ENCODE measurements around the gene CRISP1. TPM values are rescaled to one million over a fixed set of nuclear protein-coding genes. Genes with fewer than 3 reads are reported as not detected.
"Not testable (repeated sequence)": the region's sequence is repeated elsewhere in the genome, so short reads cannot be mapped to it uniquely, and the experiment has no call there.

CRISP1 gene
- total RNA-seq, 1 donor from 2014 or later, result not detected

GRCh38 chr6:49813248-49813647, 53.1 kb downstream of the CRISP1 start:
- no peaks in the 10 kb centered on the region for H3K27me3 ChIP-seq (ENCODE audit: control insufficient read depth, insufficient read depth, low read length)
- H3K4me3 ChIP-seq (ENCODE audit: low read depth, low read length), result no peak overlapping the region
- FAIRE-seq (no peak), DNase-seq (ENCODE audit: low read depth) (no peak)
- no peaks in the 10 kb centered on the region for H3K36me3 ChIP-seq (ENCODE audit: control insufficient read depth, insufficient read depth, low read length)
- TF ChIP-seq CTCF (IDR thresholded peaks at IDR 0.05; ENCODE audit: insufficient read depth, low read length, severe bottlenecking), result no peak

- no peak for DNase-seq (ENCODE audit: low read depth)
- no peak for TF ChIP-seq CTCF (IDR thresholded peaks at IDR 0.05; ENCODE audit: insufficient read depth, low read length, severe bottlenecking)
- H3K27me3 ChIP-seq (ENCODE audit: control insufficient read depth, insufficient read depth, low read length), result no peaks in the 10 kb centered on the region
- no peaks in the 10 kb centered on the region for H3K36me3 ChIP-seq (ENCODE audit: control insufficient read depth, insufficient read depth, low read length)
- FAIRE-seq, result no peak
- no peak overlapping the region for H3K4me3 ChIP-seq (ENCODE audit: low read depth, low read length)
Measured at GRCh38 chr6:49806145-49806544, 60.2 kb downstream of the CRISP1 start.

- Histone ChIP-seq H3K27me3 (ENCODE audit: control insufficient read depth, insufficient read depth, low read length) (no peaks in the 10 kb centered on the region), H3K36me3 (ENCODE audit: control insufficient read depth, insufficient read depth, low read length) (no peaks in the 10 kb centered on the region), H3K4me3 (ENCODE audit: low read depth, low read length) (no peak overlapping the region)
- TF ChIP-seq CTCF (IDR thresholded peaks at IDR 0.05; ENCODE audit: insufficient read depth, low read length, severe bottlenecking), result no peak
- FAIRE-seq, result no peak
- DNase-seq (ENCODE audit: low read depth), result no peak
Measured at GRCh38 chr6:49805246-49805645, 61.1 kb downstream of the CRISP1 start.

GRCh38 chr6:49801525-49801924, 64.8 kb downstream of the CRISP1 start:
- H3K4me3 ChIP-seq (ENCODE audit: low read depth, low read length), result no peak overlapping the region
- DNase-seq (ENCODE audit: low read depth) (no peak), FAIRE-seq (no peak)
- TF ChIP-seq CTCF (IDR thresholded peaks at IDR 0.05; ENCODE audit: insufficient read depth, low read length, severe bottlenecking), result no peak
- H3K27me3 ChIP-seq (ENCODE audit: control insufficient read depth, insufficient read depth, low read length), result no peaks in the 10 kb centered on the region
- no peaks in the 10 kb centered on the region for H3K36me3 ChIP-seq (ENCODE audit: control insufficient read depth, insufficient read depth, low read length)

- Histone ChIP-seq H3K36me3 (ENCODE audit: control insufficient read depth, insufficient read depth, low read length) (no peaks in the 10 kb centered on the region), H3K27me3 (ENCODE audit: control insufficient read depth, insufficient read depth, low read length) (no peaks in the 10 kb centered on the region), H3K4me3 (ENCODE audit: low read depth, low read length) (no peak overlapping the region)
- FAIRE-seq (no peak), DNase-seq (ENCODE audit: low read depth) (no peak)
- TF ChIP-seq CTCF (IDR thresholded peaks at IDR 0.05; ENCODE audit: insufficient read depth, low read length, severe bottlenecking), result no peak
Measured at GRCh38 chr6:49799090-49799489, 67.2 kb downstream of the CRISP1 start.

- not testable (repeated sequence) for DNase-seq (ENCODE audit: low read depth); H3K36me3 ChIP-seq (ENCODE audit: control insufficient read depth, insufficient read depth, low read length); H3K27me3 ChIP-seq (ENCODE audit: control insufficient read depth, insufficient read depth, low read length); FAIRE-seq; H3K4me3 ChIP-seq (ENCODE audit: low read depth, low read length)
Measured at GRCh38 chr6:49796842-49797455, 69.4 kb downstream of the CRISP1 start.

Measured in bronchial epithelial cell (primary cell).